AG04450 (cell line): ENCODE measurements around the gene PARD6B. TPM values are rescaled to one million over a fixed set of nuclear protein-coding genes. Genes with fewer than 3 reads are reported as not detected.
"Not testable (repeated sequence)": the region's sequence is repeated elsewhere in the genome, so short reads cannot be mapped to it uniquely, and the experiment has no call there.

Source experiments
- CTCF ChIA-PET: fragments of 300-600, 350-600 bp; formaldehyde crosslinking; extraction: SDS; loops from one replicate; lab custom pipeline; 2022; ENCODE audit warnings: antibody characterized with exemption, inconsistent platforms; lab: Charles Lee
- POLR2A ChIA-PET: fragments of 350-600 bp; formaldehyde crosslinking; extraction: SDS; loops from one replicate; lab custom pipeline; 2021; ENCODE audit warnings: antibody characterized with exemption, inconsistent platforms; lab: Yijun Ruan, JAX
- DNase-seq: peaks from one replicate; pipeline ENCODE4 v3.0.0-alpha.2; 2011; ENCODE audit warnings: low read depth, low spot score
- H3K27ac ChIP-seq: one replicate; pipeline ENCODE4 v1.5.1; 2012; ENCODE audit warnings: low read depth, low read length, control low read depth
- H3K27me3 ChIP-seq: one replicate; pipeline ENCODE4 v1.6.0; 2012; ENCODE audit warnings: low read length; ENCODE audit not compliant: control insufficient read depth, insufficient read depth
- H3K4me3 ChIP-seq: 2 replicates; pipeline ENCODE4 v1.5.1; 2011; ENCODE audit warnings: mild to moderate bottlenecking, low read depth, low read length, control low read depth
- H3K9me3 ChIP-seq: 2 replicates; pipeline ENCODE4 v1.5.1; 2012; ENCODE audit warnings: low read length; ENCODE audit not compliant: control insufficient read depth, insufficient read depth
- polyA plus RNA-seq: library from polyadenylated mRNA; depleted of rRNA; stranded (reverse); fragments of >200 nt; gene quantifications from 2 replicates; pipeline ENCODE4 v1.2.3, GENCODE V29; 2011
- TF ChIP-seq, protein P1 (sequence below): IDR thresholded peaks from 2 replicates; pipeline ENCODE4 v1.5.1; 2011; ENCODE audit warnings: low read depth, low read length, control low read depth, inconsistent platforms

PARD6B gene
- polyA plus RNA-seq, 1 experiment, result 0.71 TPM

DNA sequence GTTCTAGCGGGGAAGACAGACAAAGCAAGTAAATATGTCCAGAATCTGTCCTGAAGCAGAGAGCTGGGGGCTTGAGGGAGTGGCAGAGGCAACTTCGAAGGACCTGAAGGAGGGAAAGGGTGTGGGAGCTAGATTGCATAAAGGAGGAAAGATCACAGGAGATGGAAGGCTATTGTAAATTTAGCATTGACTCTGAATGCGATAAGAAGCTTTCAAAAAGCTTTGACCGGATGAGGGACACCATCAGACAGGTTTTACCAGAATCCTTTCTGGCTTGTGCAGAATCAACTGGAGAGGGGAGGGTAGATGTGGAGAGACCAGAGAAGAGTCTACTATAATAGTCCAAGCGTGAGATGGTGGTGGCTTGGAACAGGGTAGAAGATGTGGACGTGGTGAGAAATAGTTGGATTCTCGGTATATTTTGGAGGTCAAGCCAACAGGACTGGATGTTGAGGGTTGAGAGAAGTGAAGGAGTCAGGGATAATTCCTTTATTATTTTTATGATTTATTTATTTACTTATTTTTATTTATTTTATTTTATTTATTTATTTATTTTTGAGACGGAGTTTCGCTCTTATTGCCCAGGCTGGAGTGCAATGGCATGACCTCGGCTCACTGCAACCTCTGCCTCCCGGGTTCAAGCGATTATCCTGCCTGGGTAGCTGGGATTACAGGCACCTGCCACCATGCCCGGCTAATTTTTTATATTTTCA is 20.1 kb upstream of the PARD6B start:
- CTCF ChIA-PET, result no interaction called here
- Histone ChIP-seq H3K27ac (no peak overlapping the region), H3K9me3 (no peaks in the 10 kb centered on the region), H3K4me3 (no peak overlapping the region), H3K27me3 (no peaks in the 10 kb centered on the region)
- no peak for DNase-seq
- POLR2A ChIA-PET, result no interaction called here
- TF ChIP-seq, protein P1, sequence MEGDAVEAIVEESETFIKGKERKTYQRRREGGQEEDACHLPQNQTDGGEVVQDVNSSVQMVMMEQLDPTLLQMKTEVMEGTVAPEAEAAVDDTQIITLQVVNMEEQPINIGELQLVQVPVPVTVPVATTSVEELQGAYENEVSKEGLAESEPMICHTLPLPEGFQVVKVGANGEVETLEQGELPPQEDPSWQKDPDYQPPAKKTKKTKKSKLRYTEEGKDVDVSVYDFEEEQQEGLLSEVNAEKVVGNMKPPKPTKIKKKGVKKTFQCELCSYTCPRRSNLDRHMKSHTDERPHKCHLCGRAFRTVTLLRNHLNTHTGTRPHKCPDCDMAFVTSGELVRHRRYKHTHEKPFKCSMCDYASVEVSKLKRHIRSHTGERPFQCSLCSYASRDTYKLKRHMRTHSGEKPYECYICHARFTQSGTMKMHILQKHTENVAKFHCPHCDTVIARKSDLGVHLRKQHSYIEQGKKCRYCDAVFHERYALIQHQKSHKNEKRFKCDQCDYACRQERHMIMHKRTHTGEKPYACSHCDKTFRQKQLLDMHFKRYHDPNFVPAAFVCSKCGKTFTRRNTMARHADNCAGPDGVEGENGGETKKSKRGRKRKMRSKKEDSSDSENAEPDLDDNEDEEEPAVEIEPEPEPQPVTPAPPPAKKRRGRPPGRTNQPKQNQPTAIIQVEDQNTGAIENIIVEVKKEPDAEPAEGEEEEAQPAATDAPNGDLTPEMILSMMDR, result no peak

DNA sequence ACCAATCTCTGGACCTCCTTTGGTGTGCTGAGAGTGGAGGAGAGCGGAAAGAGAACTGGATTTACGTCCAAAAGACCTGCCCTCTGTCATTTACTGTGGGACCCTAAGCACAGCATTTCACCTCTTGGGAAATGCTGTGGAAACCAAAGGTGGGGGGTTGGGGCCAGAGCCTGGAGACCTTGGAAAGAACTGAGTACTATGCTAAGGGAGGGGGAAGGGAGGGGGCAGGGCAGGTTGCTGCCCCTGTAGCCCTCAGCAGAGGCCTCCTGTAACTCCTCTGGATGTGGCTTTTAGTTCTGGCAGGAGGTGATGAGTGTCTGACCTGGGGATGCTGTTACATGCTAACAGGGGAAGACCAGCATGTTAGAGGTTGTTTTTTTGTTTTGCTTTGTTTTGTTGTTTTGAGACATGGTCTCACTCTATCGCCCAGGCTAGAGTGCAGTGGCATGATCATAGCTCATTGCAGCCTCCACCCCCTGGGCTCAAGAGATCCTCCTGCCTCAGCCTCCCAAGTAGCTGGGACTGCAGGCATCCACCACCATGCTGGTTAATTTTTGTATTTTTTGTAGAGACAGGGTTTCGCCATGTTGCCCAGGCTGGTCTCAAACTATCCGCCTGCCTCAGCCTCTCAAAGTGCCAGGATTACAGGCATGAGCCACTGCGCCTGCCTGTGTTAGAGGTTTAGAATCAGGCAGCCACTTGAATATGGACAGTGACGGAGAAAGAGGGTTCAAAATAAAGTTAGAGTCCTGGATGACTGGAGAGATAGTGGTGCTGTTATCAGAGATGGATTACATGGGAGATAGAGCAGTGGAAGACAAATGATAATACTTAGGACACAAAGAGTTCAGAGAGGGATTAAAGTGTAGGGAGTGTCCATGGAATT is 18.4 kb upstream of the PARD6B start:
- no peak for DNase-seq
- Histone ChIP-seq H3K4me3 (no peak overlapping the region), H3K27ac (no peak overlapping the region), H3K27me3 (no peaks in the 10 kb centered on the region), H3K9me3 (no peaks in the 10 kb centered on the region)
- ChIA-PET CTCF (interaction anchor here (0.6 to 2.0 kb wide), 13 partner anchors 12 to 125 kb away, joined by 3 to 16 read pairs (median 5); no protein-coding TSS in a partner anchor), POLR2A (interaction anchor here (0.8 kb wide), 1 partner anchor 12 kb away, joined by 3 read pairs; no protein-coding TSS in a partner anchor)
- TF ChIP-seq, protein P1, result no peak

DNA sequence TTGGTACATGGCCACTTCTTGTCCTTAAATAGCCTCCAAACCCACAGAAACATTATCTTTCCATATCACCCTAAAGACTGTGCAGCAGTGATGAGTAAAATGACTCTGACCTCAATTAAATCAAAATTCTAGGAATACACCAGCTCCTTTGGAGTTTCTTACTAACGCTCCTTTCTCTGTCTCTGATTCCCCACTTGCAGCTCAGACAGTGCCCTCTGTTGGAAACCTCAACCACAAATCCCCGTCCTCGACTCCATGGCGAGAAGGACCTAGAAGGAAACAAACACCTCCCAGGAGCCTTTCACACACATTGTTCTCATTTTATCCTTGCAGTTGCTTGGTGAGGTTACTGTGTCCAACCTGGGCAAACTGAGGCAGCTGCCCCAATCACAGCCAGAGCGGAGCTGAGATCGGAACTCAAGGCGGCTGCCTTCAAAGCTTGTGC is 17.7 kb upstream of the PARD6B start:
- no peak for DNase-seq
- Histone ChIP-seq H3K27ac (no peak overlapping the region), H3K4me3 (no peak overlapping the region), H3K27me3 (no peaks in the 10 kb centered on the region), H3K9me3 (no peaks in the 10 kb centered on the region)
- ChIA-PET CTCF (interaction anchor here (0.6 to 2.0 kb wide), 13 partner anchors 11 to 125 kb away, joined by 3 to 16 read pairs (median 5); no protein-coding TSS in a partner anchor), POLR2A (interaction anchor here (0.8 kb wide), 1 partner anchor 11 kb away, joined by 3 read pairs; no protein-coding TSS in a partner anchor)
- TF ChIP-seq, protein P1, result peak; percentile 73

DNA sequence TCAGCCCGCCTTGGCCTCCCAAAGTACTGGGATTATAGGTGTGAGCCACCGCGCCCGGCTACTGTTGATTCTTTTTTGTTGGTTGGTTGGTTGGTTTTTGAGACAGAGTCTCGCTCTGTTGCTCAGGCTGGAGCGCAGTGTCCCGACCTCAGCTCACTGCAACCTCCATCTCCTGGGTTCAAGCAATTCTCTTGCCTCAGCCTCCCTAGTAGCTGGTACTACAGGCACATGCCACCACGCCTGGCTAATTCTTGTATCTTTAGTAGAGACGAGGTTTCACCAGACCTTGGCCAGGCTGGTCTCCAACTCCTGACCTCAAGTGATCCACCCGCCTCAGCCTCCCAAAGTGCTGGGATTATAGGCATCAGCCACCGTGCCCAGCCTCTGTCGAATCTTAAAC is 17.0 kb upstream of the PARD6B start:
- H3K27me3 ChIP-seq, POLR2A ChIA-PET, H3K9me3 ChIP-seq, DNase-seq, H3K4me3 ChIP-seq, H3K27ac ChIP-seq: not testable (repeated sequence)
- CTCF ChIA-PET, result interaction anchor here (1.3 to 2.0 kb wide), 6 partner anchors 10 to 95 kb away, joined by 5 to 16 read pairs (median 8); no protein-coding TSS in a partner anchor

DNA sequence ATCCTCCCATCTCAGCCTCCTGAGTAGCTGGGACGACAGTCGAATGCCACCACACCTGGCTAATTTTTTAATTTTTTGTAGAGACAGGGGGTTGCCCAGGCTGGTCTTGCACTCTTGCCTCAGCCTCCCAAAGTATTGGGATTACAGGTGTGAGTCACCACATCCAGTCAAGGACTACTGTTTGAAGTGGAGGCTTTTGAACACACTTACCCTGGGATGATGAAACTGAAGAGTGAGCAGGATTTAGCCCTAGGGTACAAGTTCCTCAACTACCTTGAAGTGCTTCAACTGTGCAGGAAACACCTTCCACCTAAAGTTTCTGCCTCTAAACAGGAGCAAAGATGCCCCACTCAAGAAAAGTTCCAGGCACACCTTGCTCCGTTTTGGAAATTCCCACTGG is 15.7 kb upstream of the PARD6B start:
- ChIA-PET POLR2A (no interaction called here), CTCF (interaction anchor here (0.6 kb wide), 1 partner anchor 56 kb away, joined by 6 read pairs; no protein-coding TSS in a partner anchor)
- TF ChIP-seq, protein P1, result no peak
- DNase-seq, result no peak
- no peak overlapping the region for H3K4me3 ChIP-seq
- no peaks in the 10 kb centered on the region for H3K27me3 ChIP-seq
- no peaks in the 10 kb centered on the region for H3K9me3 ChIP-seq
- H3K27ac ChIP-seq, result no peak overlapping the region
